Measurements from ENCODE around the gene PECR.
"Not testable (repeated sequence)": the region's sequence is repeated elsewhere in the genome, so short reads cannot be mapped to it uniquely, and the experiment has no call there.

The PECR gene

DNA sequence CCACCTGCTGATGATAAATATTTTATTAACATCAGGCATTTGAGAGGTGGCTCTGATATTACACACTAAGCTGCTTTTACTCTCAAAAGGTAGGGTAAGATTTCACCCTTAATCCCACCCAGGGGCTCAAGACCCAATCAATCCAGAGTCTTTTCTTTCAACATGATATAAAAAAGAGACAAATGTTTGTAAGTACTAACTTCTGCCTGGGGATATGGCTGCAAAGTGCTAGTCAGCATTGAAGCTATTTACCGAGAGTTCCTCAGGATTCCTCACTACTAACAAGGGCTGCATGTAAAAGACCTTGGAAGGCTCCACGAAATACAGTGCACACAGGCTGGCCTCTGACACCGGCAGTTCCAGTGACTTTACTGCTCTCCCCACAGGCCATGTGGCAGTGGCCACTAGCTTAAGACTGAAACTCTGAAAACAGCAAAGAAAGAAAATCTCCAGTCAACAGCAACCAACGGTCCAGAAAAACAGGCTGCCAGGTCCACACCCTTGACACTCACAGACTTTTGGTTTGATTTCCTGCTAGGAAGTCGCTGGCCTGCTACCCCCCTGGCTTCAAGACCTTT is 79.4 kb downstream of the PECR start:
- DNase-seq (ENCODE audit: low spot score) = no peak

DNA sequence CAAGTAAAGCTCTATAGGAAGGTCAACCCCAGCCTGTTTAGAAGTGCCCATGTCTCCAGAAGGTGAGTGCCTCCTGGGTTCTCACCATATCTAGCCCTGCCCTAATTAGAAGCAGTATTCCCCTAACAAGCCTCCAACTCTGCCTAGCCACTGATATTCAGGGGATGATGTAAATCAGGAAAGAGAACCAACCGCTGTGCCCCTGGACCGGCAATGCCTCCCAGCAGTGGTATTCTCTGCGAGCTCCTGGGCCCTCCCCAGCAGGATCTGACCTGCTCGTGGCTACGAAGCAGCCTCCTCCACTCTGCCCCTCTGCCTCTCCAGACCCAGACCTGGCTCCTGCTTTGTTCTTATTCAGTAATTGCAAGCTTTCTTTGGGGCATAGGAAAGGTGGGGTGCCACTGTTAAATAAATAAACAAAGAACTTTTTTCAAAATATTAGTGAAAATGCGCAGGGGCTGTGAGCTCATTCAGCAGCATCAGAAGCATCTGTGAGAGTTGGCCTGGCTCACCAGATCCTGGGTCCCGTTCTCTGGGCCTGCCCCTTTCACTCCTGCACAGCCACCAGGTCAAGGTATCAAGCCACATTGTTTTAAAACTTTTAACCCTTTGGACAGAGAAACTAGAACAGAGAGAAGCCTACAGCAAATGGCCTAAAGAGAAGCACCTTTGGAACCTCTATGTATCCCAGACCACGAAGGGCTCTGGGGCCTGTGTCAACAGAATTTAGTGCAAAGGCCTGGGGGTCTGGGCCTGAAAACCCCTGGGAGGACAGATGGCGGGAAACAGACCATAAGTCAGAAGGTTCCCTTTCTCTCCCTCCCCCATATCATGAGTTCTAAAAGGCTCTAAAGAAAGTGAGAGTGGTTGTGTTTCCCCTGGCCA is 80.2 kb downstream of the PECR start:
- DNase-seq (ENCODE audit: low spot score) = no peak

DNA sequence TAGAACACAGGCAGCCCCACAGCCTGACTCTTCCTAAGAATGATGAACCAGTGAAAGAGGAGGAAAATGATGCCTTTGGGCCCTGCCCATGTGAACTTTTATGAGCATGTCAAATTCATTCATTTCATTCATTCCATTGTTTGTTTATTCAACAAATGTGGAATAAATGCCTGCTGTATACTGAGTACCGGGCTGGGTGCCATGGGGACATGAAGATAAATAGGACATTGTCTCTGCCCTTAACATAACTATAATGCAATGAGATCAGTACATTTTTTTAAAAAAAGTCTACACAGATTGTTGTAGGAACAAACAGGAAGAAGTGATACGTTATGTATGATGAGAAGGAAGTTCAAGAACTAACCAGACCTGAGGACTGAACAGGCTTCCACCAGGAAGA is 83.0 kb downstream of the PECR start:
- DNase-seq (ENCODE audit: low spot score) = no peak

DNA sequence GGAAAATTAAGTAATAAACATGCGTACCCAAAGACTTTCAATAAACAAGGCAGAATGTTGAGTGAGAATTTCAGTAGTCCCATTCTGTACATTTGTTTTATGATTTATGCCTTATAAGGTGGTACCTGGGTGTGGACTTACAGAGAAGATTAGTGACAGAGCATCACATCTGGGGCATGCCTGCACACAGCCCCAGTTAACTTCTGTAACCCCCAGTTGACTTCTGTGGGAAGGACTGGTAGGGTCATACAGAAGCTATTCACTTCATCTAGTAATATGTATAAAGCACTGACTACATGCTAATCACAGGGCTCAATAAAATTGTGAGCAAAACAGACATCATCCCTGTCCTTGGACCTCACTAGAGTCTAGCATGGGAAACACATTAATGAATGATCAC is 84.4 kb downstream of the PECR start:
- no peak for DNase-seq (ENCODE audit: low spot score)

DNA sequence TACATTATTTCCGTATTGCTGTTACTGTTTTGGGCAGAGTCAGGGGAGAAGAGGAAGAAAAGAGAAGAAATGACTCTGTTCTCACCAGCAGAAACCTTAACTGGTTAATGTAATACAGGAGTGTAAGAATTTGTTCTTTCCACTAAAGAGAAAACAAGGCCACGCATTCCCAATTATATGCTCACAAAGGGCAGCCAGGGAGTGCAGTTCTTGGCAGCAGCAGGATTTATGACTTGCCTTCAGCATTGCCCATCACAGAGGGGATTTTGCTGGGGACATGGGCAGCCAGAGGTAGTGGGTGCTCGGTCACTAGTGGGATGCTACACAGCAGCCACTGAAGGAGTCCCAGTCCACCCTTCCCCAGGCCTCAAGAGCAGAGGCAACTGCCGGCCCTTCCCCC is 86.7 kb downstream of the PECR start:
- DNase-seq (ENCODE audit: low spot score) = no peak

DNA sequence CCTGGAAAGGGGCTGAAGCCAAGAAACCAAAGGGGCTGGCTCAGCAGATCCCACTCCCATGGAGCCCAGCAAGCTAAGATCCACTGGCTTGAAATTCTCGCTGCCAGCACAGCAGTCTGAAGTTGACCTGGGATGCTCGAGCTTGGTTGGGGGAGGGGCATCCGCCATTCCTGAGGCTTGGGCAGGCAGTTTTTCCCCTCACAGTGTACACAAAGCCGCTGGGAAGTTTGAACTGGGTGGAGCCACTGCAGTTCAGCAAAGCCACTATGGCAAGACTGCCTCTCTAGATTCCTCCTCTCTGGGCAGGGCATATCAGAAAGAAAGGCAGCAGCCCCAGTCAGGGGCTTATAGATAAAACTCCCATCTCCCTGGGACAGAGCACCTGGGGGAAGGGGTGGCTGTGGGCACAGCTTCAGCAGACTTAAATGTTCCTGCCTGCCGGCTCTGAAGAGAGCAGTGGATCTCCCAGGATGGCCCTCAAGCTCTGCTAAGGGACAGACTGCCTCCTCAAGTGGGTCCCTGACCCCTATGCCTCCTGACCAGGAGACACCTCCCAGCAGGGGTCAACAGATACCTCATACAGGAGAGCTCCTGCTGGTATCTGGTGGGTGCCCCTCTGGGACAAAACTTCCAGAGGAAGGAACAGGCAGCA is 92.9 kb downstream of the PECR start:
- not testable (repeated sequence) for DNase-seq (ENCODE audit: low spot score)

Measured in AG08396 (cell line).